Measurements from ENCODE around the gene UTP3. TPM values are rescaled to one million over a fixed set of nuclear protein-coding genes. Genes with fewer than 3 reads are reported as not detected.

UTP3 gene
- total and polyA plus RNA-seq, 4 donors = 6.5 to 12.8 (median 10.9) TPM

DNA sequence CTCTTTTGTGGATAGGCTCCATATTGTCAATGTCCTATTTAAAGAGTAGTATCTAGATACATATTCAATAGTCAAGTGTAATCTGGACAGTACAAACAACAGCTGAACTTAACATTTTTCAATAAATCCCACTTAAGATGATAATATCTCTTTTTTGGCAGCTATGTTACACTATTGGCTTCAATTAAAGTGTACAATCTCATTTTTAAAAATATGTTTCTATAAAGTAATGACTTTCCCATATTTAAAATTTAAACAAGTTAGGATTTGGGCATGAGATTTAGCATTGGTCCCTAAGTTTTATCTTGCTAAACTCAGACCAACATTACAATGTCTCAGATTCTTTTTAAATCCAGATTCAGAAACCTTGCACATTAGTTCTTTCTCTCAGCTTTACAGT, 14.1 kb upstream of the UTP3 start:
- DNase-seq (ENCODE audit: low spot score) = no peak
- TF ChIP-seq, protein P1, sequence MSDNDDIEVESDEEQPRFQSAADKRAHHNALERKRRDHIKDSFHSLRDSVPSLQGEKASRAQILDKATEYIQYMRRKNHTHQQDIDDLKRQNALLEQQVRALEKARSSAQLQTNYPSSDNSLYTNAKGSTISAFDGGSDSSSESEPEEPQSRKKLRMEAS (IDR thresholded peaks at IDR 0.05) = no peak
- Histone ChIP-seq H3K27ac (ENCODE audit: low read depth in 1 of 2, low read length in 2 of 2) (no peak overlapping the region), H3K36me3 (ENCODE audit: control insufficient read depth in 4 of 4, insufficient read depth in 3 of 4, low read depth in 1 of 4, low read length in 3 of 4) (no peaks in the 10 kb centered on the region), H3K4me3 (ENCODE audit: low read depth in 1 of 3, low read length in 3 of 3) (no peak overlapping the region), H3K4me1 (ENCODE audit: control insufficient read depth in 4 of 4, insufficient read depth in 4 of 4, low read length in 3 of 4) (peaks cover 0 to 2% (median 0%) of the 10 kb centered on the region in 4 donors), H3K27me3 (ENCODE audit: control insufficient read depth in 4 of 4, insufficient read depth in 4 of 4, low read length in 3 of 4) (no peaks in the 10 kb centered on the region), H3K9me3 (ENCODE audit: control insufficient read depth in 4 of 4, low read length in 3 of 4) (no peaks in the 10 kb centered on the region), H3K9ac (ENCODE audit: low read depth in 1 of 2, low read length in 2 of 2) (no peak overlapping the region)

DNA sequence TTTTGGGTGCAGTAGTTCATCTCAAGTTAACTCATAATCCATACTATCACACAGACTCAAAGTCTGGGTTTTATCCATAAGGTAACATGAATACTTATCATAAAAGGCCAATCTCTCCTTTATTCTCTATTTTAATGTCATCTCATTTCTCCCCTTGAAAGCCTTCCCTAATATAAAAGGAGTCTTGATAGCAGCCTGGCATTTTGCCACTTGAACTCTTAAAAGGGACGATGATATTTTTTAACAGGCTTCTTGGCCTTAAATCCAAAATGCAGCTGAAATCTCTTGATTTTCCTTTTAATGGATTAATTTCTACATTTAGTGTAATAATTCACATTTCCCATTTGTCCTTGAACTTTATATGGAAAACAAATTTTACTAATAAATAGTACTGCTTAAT, 13.6 kb upstream of the UTP3 start:
- Histone ChIP-seq H3K4me3 (ENCODE audit: low read depth in 1 of 3, low read length in 3 of 3) (no peak overlapping the region), H3K27ac (ENCODE audit: low read depth in 1 of 2, low read length in 2 of 2) (no peak overlapping the region), H3K4me1 (ENCODE audit: control insufficient read depth in 4 of 4, insufficient read depth in 4 of 4, low read length in 3 of 4) (peaks cover 0 to 2% (median 0%) of the 10 kb centered on the region in 4 donors), H3K9ac (ENCODE audit: low read depth in 1 of 2, low read length in 2 of 2) (no peak overlapping the region), H3K9me3 (ENCODE audit: control insufficient read depth in 4 of 4, low read length in 3 of 4) (no peaks in the 10 kb centered on the region), H3K27me3 (ENCODE audit: control insufficient read depth in 4 of 4, insufficient read depth in 4 of 4, low read length in 3 of 4) (no peaks in the 10 kb centered on the region), H3K36me3 (ENCODE audit: control insufficient read depth in 4 of 4, insufficient read depth in 3 of 4, low read depth in 1 of 4, low read length in 3 of 4) (no peaks in the 10 kb centered on the region)
- WGBS = 86% methylated on average over 1 of the region's 1 CpG
- TF ChIP-seq YY1 (IDR thresholded peaks at IDR 0.05) = no peak
- TF ChIP-seq, protein P1 (IDR thresholded peaks at IDR 0.05) = no peak
- TF ChIP-seq, protein P2, sequence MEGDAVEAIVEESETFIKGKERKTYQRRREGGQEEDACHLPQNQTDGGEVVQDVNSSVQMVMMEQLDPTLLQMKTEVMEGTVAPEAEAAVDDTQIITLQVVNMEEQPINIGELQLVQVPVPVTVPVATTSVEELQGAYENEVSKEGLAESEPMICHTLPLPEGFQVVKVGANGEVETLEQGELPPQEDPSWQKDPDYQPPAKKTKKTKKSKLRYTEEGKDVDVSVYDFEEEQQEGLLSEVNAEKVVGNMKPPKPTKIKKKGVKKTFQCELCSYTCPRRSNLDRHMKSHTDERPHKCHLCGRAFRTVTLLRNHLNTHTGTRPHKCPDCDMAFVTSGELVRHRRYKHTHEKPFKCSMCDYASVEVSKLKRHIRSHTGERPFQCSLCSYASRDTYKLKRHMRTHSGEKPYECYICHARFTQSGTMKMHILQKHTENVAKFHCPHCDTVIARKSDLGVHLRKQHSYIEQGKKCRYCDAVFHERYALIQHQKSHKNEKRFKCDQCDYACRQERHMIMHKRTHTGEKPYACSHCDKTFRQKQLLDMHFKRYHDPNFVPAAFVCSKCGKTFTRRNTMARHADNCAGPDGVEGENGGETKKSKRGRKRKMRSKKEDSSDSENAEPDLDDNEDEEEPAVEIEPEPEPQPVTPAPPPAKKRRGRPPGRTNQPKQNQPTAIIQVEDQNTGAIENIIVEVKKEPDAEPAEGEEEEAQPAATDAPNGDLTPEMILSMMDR (IDR thresholded peaks at IDR 0.05; ENCODE audit: low read depth, low read length, missing input control) = no peak
- TF ChIP-seq NR2F2 (IDR thresholded peaks at IDR 0.05) = no peak
- TF ChIP-seq RXRA (IDR thresholded peaks at IDR 0.05) = no peak
- TF ChIP-seq, protein P3, sequence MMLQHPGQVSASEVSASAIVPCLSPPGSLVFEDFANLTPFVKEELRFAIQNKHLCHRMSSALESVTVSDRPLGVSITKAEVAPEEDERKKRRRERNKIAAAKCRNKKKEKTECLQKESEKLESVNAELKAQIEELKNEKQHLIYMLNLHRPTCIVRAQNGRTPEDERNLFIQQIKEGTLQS (IDR thresholded peaks at IDR 0.05) = no peak
- no peak for TF ChIP-seq EGR1 (IDR thresholded peaks at IDR 0.05; ENCODE audit: low read depth in 2 of 2)
- no peak for TF ChIP-seq HNF4A (conservative IDR thresholded peaks at IDR 0.05)
- TF ChIP-seq, protein P4, sequence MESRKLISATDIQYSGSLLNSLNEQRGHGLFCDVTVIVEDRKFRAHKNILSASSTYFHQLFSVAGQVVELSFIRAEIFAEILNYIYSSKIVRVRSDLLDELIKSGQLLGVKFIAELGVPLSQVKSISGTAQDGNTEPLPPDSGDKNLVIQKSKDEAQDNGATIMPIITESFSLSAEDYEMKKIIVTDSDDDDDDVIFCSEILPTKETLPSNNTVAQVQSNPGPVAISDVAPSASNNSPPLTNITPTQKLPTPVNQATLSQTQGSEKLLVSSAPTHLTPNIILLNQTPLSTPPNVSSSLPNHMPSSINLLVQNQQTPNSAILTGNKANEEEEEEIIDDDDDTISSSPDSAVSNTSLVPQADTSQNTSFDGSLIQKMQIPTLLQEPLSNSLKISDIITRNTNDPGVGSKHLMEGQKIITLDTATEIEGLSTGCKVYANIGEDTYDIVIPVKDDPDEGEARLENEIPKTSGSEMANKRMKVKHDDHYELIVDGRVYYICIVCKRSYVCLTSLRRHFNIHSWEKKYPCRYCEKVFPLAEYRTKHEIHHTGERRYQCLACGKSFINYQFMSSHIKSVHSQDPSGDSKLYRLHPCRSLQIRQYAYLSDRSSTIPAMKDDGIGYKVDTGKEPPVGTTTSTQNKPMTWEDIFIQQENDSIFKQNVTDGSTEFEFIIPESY (IDR thresholded peaks at IDR 0.05) = no peak
- no peak for TF ChIP-seq HNF4G (IDR thresholded peaks at IDR 0.05)
- no peak for TF ChIP-seq FOXA2 (IDR thresholded peaks at IDR 0.05)
- no peak for TF ChIP-seq FOXA1 (IDR thresholded peaks at IDR 0.05)
- TF ChIP-seq, protein P5, sequence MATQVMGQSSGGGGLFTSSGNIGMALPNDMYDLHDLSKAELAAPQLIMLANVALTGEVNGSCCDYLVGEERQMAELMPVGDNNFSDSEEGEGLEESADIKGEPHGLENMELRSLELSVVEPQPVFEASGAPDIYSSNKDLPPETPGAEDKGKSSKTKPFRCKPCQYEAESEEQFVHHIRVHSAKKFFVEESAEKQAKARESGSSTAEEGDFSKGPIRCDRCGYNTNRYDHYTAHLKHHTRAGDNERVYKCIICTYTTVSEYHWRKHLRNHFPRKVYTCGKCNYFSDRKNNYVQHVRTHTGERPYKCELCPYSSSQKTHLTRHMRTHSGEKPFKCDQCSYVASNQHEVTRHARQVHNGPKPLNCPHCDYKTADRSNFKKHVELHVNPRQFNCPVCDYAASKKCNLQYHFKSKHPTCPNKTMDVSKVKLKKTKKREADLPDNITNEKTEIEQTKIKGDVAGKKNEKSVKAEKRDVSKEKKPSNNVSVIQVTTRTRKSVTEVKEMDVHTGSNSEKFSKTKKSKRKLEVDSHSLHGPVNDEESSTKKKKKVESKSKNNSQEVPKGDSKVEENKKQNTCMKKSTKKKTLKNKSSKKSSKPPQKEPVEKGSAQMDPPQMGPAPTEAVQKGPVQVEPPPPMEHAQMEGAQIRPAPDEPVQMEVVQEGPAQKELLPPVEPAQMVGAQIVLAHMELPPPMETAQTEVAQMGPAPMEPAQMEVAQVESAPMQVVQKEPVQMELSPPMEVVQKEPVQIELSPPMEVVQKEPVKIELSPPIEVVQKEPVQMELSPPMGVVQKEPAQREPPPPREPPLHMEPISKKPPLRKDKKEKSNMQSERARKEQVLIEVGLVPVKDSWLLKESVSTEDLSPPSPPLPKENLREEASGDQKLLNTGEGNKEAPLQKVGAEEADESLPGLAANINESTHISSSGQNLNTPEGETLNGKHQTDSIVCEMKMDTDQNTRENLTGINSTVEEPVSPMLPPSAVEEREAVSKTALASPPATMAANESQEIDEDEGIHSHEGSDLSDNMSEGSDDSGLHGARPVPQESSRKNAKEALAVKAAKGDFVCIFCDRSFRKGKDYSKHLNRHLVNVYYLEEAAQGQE (IDR thresholded peaks at IDR 0.05) = no peak
- no peak for TF ChIP-seq TAF1 (conservative IDR thresholded peaks at IDR 0.05)
- no peak for DNase-seq (ENCODE audit: low spot score)
